Retinal pigment epithelial cell (primary cell): ENCODE data around the gene DOK5.

Experiments
- DNase-seq: peaks from one replicate; pipeline ENCODE4 v3.0.0-alpha.2; 2010; ENCODE audit warnings: low read depth
- H3K4me3 ChIP-seq: 2 replicates; pipeline ENCODE4 v1.5.1; 2011; ENCODE audit warnings: mild to moderate bottlenecking, low read length, control low read depth, moderate library complexity
- TF ChIP-seq, protein P1 (sequence below): conservative IDR thresholded peaks from 2 replicates; pipeline ENCODE4 v1.5.1; 2011; ENCODE audit warnings: low read depth, low read length, control low read depth, inconsistent platforms

DOK5 gene

DNA sequence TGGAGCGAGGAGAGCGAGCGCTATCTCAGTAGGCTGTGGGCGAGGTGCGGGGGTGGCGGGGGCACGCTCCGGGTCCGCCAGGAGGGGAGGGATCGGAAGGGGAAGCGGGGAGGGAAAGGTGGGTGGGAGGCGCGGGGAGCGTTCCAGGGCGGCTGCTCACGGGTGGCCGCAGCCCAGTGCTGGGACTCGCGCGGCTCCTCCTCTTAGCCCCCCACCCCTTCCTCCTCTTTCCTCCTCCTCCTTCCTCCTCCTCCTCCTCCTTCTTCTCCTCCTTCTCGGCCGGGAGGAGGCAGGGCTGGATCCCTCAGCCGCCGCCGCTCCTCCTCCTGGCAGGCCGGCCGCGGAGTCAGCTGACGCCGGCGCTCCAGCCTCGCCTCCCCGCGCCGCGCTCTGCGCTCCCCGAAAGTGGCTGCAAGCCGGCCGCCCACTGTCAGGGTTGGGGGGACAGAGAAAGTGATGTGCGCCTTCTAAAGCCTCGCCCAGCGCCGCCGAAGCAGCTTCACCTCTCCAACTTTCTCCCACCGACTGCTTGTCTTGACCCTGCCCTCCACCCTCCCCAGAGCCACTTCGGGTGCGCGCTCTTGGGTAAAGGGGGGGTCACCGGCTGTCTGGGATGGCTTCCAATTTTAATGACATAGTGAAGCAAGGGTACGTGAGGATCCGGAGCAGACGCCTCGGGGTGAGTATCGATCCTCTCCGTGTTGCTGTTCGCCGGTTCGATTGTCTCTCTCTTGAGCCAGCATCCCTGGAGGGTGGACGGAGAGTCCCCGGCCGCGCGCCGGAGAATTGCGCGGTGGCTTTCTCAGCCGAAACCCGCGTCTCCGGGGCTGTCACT lies at the start of gene DOK5:
Gene DOK5 (plus strand): TSS at position 260 of the 835 bp plus-strand sequence. CDS start 354 bp downstream, at position 614.
- no peak for DNase-seq
- TF ChIP-seq, protein P1, sequence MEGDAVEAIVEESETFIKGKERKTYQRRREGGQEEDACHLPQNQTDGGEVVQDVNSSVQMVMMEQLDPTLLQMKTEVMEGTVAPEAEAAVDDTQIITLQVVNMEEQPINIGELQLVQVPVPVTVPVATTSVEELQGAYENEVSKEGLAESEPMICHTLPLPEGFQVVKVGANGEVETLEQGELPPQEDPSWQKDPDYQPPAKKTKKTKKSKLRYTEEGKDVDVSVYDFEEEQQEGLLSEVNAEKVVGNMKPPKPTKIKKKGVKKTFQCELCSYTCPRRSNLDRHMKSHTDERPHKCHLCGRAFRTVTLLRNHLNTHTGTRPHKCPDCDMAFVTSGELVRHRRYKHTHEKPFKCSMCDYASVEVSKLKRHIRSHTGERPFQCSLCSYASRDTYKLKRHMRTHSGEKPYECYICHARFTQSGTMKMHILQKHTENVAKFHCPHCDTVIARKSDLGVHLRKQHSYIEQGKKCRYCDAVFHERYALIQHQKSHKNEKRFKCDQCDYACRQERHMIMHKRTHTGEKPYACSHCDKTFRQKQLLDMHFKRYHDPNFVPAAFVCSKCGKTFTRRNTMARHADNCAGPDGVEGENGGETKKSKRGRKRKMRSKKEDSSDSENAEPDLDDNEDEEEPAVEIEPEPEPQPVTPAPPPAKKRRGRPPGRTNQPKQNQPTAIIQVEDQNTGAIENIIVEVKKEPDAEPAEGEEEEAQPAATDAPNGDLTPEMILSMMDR, result no peak
- peak within 1 kb of the TSS; percentile 81 for H3K4me3 ChIP-seq

DNA sequence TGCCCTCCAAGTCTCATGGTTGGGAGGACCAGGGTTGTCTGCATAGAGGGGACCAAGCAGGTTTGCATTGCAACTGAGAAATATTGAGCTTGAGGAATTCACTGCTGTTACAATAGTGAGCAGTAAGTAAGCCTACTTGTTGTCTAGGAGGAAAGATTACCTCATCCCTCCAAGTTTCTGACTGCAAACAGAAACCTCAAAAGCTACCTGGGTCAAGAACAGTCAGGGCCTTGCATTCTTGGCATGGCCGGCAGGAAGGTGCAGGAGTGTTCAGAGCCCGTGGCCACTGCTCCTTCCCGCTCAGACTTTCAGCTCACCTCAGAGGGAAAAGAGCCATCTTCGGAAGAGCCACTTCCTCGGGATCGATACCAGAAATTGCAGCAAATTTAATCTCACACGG lies 46.0 kb upstream of the DOK5 start:
- H3K4me3 ChIP-seq, result no peak overlapping the region
- TF ChIP-seq, protein P1, result no peak
- DNase-seq, result no peak

DNA sequence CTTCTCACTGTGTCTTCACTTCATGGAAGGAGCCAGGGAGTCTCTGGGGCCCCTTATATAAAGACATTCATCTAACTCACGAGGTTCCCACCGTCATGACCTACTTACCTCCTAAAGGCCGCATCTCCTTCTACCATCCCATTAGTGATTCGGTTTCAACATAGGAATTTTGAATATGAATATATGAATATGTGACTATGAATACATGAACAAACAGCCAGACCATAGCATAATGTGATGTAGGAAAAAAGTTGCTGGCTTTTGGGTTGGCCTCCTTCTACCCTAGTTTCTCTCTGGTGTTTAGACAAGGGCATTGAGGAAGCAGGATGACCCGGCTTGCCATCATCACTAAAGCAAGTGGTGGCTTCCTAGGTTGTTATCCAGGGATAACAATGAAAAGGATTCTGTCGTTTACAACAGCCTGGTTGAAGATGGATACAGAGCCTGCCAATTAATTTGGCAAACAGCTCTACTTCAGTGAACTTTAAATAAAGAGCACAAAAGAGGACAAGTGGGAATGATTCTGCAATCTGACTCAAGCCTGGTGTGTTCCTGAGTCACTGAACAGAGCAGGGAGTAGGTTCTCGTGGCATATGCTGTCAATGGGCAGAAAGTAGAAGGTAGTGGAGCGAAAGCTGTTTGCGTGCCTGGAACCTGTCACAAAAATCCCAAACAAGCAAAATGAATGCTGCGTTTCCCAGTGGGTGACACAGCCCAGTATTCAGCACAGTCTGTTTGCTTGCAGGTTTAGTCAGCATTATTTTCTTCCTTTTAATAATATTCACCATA lies 44.0 kb upstream of the DOK5 start:
- TF ChIP-seq, protein P1, result no peak
- no peak overlapping the region for H3K4me3 ChIP-seq
- DNase-seq, result no peak

DNA sequence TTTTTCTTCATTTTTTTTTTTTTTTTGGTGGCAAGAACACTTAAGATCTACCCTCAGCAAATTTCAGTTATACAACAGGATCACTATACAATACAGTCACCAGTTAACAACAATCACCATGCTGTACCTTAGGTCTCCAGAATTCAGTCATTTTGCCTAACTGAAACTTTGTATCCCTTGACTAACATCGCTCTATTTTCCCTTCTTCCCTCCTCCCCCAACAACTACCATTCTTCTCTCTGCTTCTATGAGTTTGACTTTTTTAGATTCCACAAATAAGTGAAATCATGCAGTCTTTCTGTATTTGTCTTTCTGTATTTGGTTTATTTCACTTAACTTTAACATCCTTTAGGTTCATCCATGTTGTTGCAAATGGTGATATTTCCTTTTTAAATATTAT lies 42.4 kb upstream of the DOK5 start:
- H3K4me3 ChIP-seq, result no peak overlapping the region
- DNase-seq, result no peak
- TF ChIP-seq, protein P1, result no peak

DNA sequence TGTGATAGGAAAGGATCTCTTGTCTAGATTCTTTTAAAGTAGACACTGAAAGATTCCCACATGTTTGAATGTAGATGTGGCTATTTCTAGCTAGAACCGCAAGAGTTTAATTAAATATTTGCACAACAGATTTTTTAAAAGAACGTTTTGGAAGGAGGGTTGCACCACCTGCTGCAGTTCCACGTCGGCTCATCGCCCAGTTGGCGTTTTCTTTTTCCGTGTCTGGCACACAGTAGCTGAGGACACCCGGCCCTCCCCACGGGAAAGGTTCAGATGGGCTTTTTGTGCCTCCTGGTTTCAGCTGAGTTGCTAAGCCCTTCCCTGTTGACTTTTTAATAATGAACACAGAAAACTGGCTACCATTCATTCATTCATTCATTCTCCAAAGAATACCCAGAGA lies 41.8 kb upstream of the DOK5 start:
- TF ChIP-seq, protein P1, result no peak
- DNase-seq, result no peak
- no peak overlapping the region for H3K4me3 ChIP-seq

DNA sequence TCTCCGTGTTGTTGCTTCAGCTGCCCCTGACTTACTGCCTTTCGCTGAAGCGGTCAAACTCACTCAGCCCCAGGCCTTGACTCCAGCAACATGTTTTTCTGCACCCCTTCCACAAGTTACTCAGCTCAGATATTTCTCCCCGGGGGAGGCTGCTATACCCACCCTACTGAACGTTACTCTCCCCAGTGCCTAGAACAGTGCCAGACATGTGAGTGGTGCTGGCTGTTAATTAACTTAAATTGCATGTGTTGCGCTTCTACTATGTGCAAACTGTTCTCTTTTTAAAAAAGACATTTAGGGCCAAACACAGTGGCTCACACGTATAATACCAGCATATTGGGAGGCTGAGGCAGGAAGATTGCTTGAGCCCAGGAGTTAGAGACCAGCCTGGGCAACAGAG lies 41.2 kb upstream of the DOK5 start:
- H3K4me3 ChIP-seq, result no peak overlapping the region
- TF ChIP-seq, protein P1, result no peak
- DNase-seq, result no peak
